Activated T-cell treated with anti-CD3 and anti-CD28 coated beads, Interleukin-2, amount 50 U/mL, for 24 hours (primary cell): ENCODE results near the gene PDAP1.
A peak's percentile ranks its signal among the peaks of the same experiment; 100 is the strongest.

Experiments
- DNase-seq: peaks from one replicate; pipeline ENCODE4 v3.0.0-alpha.2; 2020
- H3K27ac Mint-ChIP-seq: 2 replicates; pipeline ENCODE4 v1.8.0; 2020; ENCODE audit warnings: mild to moderate bottlenecking, mixed read lengths
- H3K27me3 Mint-ChIP-seq: 2 replicates; pipeline ENCODE4 v1.8.0; 2020; ENCODE audit warnings: mixed read lengths
- H3K36me3 Mint-ChIP-seq: 2 replicates; pipeline ENCODE4 v1.8.0; 2020; ENCODE audit warnings: low read depth, mixed read lengths
- H3K4me1 Mint-ChIP-seq: 2 replicates; pipeline ENCODE4 v1.8.0; 2020; ENCODE audit warnings: low read depth, mixed read lengths
- H3K4me3 Mint-ChIP-seq: 2 replicates; pipeline ENCODE4 v1.8.0; 2020; ENCODE audit warnings: mild to moderate bottlenecking, moderate library complexity, mixed read lengths
- H3K9me3 Mint-ChIP-seq: 2 replicates; pipeline ENCODE4 v1.8.0; 2020; ENCODE audit warnings: mixed read lengths

Gene PDAP1

GRCh38 chr7:99408379-99409191 is at the start of gene PDAP1, which contains the start of gene BUD31:
Gene PDAP1, minus strand, starts transcription at chr7:99408597. Its CDS starts 49 bp downstream, at chr7:99408548.
Gene BUD31, plus strand, starts transcription at chr7:99408969. Its CDS starts 2,124 bp downstream, at chr7:99411093.
- H3K4me1 Mint-ChIP-seq: peaks cover 63% of the 10 kb centered on the region
- H3K9me3 Mint-ChIP-seq: no peaks in the 10 kb centered on the region
- peak within 1 kb of the TSS; percentile 100 for H3K27ac Mint-ChIP-seq
- no peaks in the 10 kb centered on the region for H3K27me3 Mint-ChIP-seq
- peaks cover 91% of the 10 kb centered on the region for H3K36me3 Mint-ChIP-seq
- peak; percentile 98 for DNase-seq
- H3K4me3 Mint-ChIP-seq: peak within 1 kb of the TSS; percentile 94

- peaks cover 95% of the 10 kb centered on the region for H3K36me3 Mint-ChIP-seq
- no peaks in the 10 kb centered on the region for H3K27me3 Mint-ChIP-seq
- no peak for DNase-seq
- H3K4me3 Mint-ChIP-seq: no peak overlapping the region
- peak overlapping the region; percentile 71 for H3K27ac Mint-ChIP-seq
- no peaks in the 10 kb centered on the region for H3K9me3 Mint-ChIP-seq
- H3K4me1 Mint-ChIP-seq: peaks cover 32% of the 10 kb centered on the region
These were observed 49.5 kb upstream of the PDAP1 start for GRCh38 chr7:99457650-99458493.

GRCh38 chr7:99457050-99457649 is 48.8 kb upstream of the PDAP1 start:
- Mint-ChIP-seq H3K36me3 (peaks cover 96% of the 10 kb centered on the region), H3K4me1 (peaks cover 29% of the 10 kb centered on the region), H3K27ac (peak overlapping the region; percentile 74), H3K27me3 (no peaks in the 10 kb centered on the region), H3K4me3 (no peak overlapping the region), H3K9me3 (no peaks in the 10 kb centered on the region)
- no peak for DNase-seq

GRCh38 chr7:99456288-99456687 is 47.9 kb upstream of the PDAP1 start:
- Mint-ChIP-seq H3K27ac (peak overlapping the region; percentile 74), H3K36me3 (peaks cover 99% of the 10 kb centered on the region), H3K4me1 (peaks cover 24% of the 10 kb centered on the region), H3K4me3 (no peak overlapping the region), H3K9me3 (no peaks in the 10 kb centered on the region), H3K27me3 (no peaks in the 10 kb centered on the region)
- DNase-seq: no peak

- no peaks in the 10 kb centered on the region for H3K27me3 Mint-ChIP-seq
- peaks cover 99% of the 10 kb centered on the region for H3K36me3 Mint-ChIP-seq
- peaks cover 20% of the 10 kb centered on the region for H3K4me1 Mint-ChIP-seq
- no peak overlapping the region for H3K4me3 Mint-ChIP-seq
- DNase-seq: no peak
- H3K9me3 Mint-ChIP-seq: no peaks in the 10 kb centered on the region
- peak overlapping the region; percentile 74 for H3K27ac Mint-ChIP-seq
These were observed 47.5 kb upstream of the PDAP1 start for GRCh38 chr7:99455874-99456273.

GRCh38 chr7:99453105-99453504 is 44.7 kb upstream of the PDAP1 start:
- DNase-seq: no peak
- H3K4me1 Mint-ChIP-seq: no peaks in the 10 kb centered on the region
- no peaks in the 10 kb centered on the region for H3K9me3 Mint-ChIP-seq
- H3K4me3 Mint-ChIP-seq: no peak overlapping the region
- no peaks in the 10 kb centered on the region for H3K27me3 Mint-ChIP-seq
- H3K27ac Mint-ChIP-seq: peak overlapping the region; percentile 47
- peaks cover 99% of the 10 kb centered on the region for H3K36me3 Mint-ChIP-seq

GRCh38 chr7:99452541-99452940 is 44.1 kb upstream of the PDAP1 start:
- H3K4me1 Mint-ChIP-seq: no peaks in the 10 kb centered on the region
- H3K36me3 Mint-ChIP-seq: peaks cover 99% of the 10 kb centered on the region
- H3K9me3 Mint-ChIP-seq: no peaks in the 10 kb centered on the region
- no peaks in the 10 kb centered on the region for H3K27me3 Mint-ChIP-seq
- peak overlapping the region; percentile 47 for H3K27ac Mint-ChIP-seq
- DNase-seq: no peak
- no peak overlapping the region for H3K4me3 Mint-ChIP-seq

GRCh38 chr7:99451936-99452335 is 43.5 kb upstream of the PDAP1 start:
- no peaks in the 10 kb centered on the region for H3K27me3 Mint-ChIP-seq
- no peaks in the 10 kb centered on the region for H3K4me1 Mint-ChIP-seq
- no peak overlapping the region for H3K27ac Mint-ChIP-seq
- peaks cover 99% of the 10 kb centered on the region for H3K36me3 Mint-ChIP-seq
- H3K4me3 Mint-ChIP-seq: no peak overlapping the region
- H3K9me3 Mint-ChIP-seq: no peaks in the 10 kb centered on the region
- DNase-seq: no peak

- Mint-ChIP-seq H3K36me3 (peaks cover 97% of the 10 kb centered on the region), H3K9me3 (no peaks in the 10 kb centered on the region)
These were observed 40.9 kb upstream of the PDAP1 start for GRCh38 chr7:99449326-99449725.

GRCh38 chr7:99448855-99449254 is 40.5 kb upstream of the PDAP1 start:
- DNase-seq: no peak
- Mint-ChIP-seq H3K27me3 (no peaks in the 10 kb centered on the region), H3K4me3 (no peak overlapping the region), H3K9me3 (no peaks in the 10 kb centered on the region), H3K36me3 (peaks cover 97% of the 10 kb centered on the region), H3K4me1 (no peaks in the 10 kb centered on the region), H3K27ac (no peak overlapping the region)

More at GRCh38 chr7:99449326-99449725, 40.9 kb upstream of the PDAP1 start:
- no peaks in the 10 kb centered on the region for H3K4me1 Mint-ChIP-seq
- no peak for DNase-seq
- no peak overlapping the region for H3K27ac Mint-ChIP-seq
- no peaks in the 10 kb centered on the region for H3K27me3 Mint-ChIP-seq
- H3K4me3 Mint-ChIP-seq: no peak overlapping the region

GRCh38 chr7:99447943-99448342 is 39.5 kb upstream of the PDAP1 start:
- no peak overlapping the region for H3K27ac Mint-ChIP-seq
- peaks cover 97% of the 10 kb centered on the region for H3K36me3 Mint-ChIP-seq
- H3K4me3 Mint-ChIP-seq: no peak overlapping the region
- H3K4me1 Mint-ChIP-seq: peaks cover 5% of the 10 kb centered on the region
- no peak for DNase-seq
- H3K27me3 Mint-ChIP-seq: no peaks in the 10 kb centered on the region
- H3K9me3 Mint-ChIP-seq: no peaks in the 10 kb centered on the region

GRCh38 chr7:99446096-99446495 is 37.7 kb upstream of the PDAP1 start:
- no peak for DNase-seq
- peaks cover 94% of the 10 kb centered on the region for H3K36me3 Mint-ChIP-seq
- H3K27ac Mint-ChIP-seq: no peak overlapping the region
- no peaks in the 10 kb centered on the region for H3K27me3 Mint-ChIP-seq
- H3K4me3 Mint-ChIP-seq: no peak overlapping the region
- H3K9me3 Mint-ChIP-seq: no peaks in the 10 kb centered on the region
- H3K4me1 Mint-ChIP-seq: peaks cover 11% of the 10 kb centered on the region

GRCh38 chr7:99440195-99440594 is 31.8 kb upstream of the PDAP1 start:
- DNase-seq: no peak
- Mint-ChIP-seq H3K9me3 (no peaks in the 10 kb centered on the region), H3K4me1 (peaks cover 48% of the 10 kb centered on the region), H3K27ac (peak overlapping the region; percentile 99), H3K36me3 (peaks cover 76% of the 10 kb centered on the region), H3K27me3 (no peaks in the 10 kb centered on the region), H3K4me3 (peak overlapping the region; percentile 100)
